ENCODE results near the gene SETD6. TPM values are rescaled to one million over a fixed set of nuclear protein-coding genes. Genes with fewer than 3 reads are reported as not detected.

The SETD6 gene, protein sequence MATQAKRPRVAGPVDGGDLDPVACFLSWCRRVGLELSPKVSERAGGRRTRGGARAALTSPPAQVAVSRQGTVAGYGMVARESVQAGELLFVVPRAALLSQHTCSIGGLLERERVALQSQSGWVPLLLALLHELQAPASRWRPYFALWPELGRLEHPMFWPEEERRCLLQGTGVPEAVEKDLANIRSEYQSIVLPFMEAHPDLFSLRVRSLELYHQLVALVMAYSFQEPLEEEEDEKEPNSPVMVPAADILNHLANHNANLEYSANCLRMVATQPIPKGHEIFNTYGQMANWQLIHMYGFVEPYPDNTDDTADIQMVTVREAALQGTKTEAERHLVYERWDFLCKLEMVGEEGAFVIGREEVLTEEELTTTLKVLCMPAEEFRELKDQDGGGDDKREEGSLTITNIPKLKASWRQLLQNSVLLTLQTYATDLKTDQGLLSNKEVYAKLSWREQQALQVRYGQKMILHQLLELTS
- total RNA-seq = 8.2 and 16.4 TPM in 2 replicates

GRCh38 chr16:58515125-58515870, at the start of gene SETD6:
SETD6 (plus strand) TSS chr16:58515517; CDS start chr16:58515538, 21 bp downstream.

DNA sequence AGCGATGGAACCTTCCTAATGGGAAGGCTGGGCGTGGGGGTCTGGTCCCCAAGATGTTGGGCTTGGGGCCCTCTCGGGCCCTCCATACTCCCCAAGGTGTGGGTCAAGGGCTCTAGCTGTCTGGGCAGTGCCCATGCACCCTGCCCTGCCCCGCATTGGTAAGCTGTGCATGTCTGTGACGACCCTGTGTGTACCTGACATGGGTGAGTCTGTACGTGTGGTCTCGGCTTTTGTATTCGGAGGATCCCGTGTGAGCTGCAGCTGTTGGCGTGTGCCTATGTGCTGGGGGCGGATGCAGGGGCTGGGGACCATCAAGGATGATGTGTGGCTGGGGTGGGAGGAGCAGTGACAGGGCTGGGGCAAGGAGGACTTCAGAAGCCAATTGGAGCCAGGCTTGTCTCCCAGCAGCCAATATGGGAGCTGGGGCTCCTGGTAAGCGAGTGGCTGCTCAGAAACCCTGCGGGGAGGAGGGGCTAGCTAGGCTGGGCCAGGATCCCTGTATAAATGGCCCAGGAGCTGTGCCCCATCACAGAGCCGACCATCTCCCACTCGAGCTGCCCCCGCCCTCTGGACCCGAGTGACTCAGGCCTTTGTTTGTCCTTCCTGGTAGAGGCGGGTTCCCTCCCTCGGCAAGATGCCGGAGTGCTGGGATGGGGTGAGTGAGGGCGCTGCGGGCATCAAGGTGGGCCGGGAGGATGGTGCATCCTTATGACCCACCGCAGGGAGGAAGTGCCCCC, 15.5 kb upstream of the SETD6 start, which contains the start of gene NDRG4:
NDRG4 (plus strand) TSS at position 529 of the 737 bp plus-strand sequence; CDS start at position 635, 106 bp downstream.

Other genes starting within 250 kb of the SETD6 start
- gene PRSS54, start 220.5 kb upstream of the SETD6 start, total RNA-seq = not detected in 2 replicates
- gene GINS3, start 123.0 kb upstream of the SETD6 start, total RNA-seq = 2.8 and 4.4 TPM in 2 replicates
- 14.5 and 28.4 TPM in 2 replicates for gene NDRG4, start 15.4 kb upstream of the SETD6 start, total RNA-seq
- 111 and 114 TPM in 2 replicates for gene CNOT1, start 114.3 kb downstream of the SETD6 start, total RNA-seq
- 25.2 and 28.2 TPM in 2 replicates for gene SLC38A7, start 169.3 kb downstream of the SETD6 start, total RNA-seq
- gene GOT2, start 218.8 kb downstream of the SETD6 start, total RNA-seq = 25.8 and 30.5 TPM in 2 replicates